ENCODE data around the gene WNT10A.
A peak's percentile ranks its signal among the peaks of the same experiment; 100 is the strongest.

WNT10A gene

GRCh38 chr2:218877331-218877730 lies 3.3 kb upstream of the WNT10A start:
- no peak for DNase-seq (ENCODE audit: low spot score)

GRCh38 chr2:218877891-218878290 lies 2.8 kb upstream of the WNT10A start:
- no peak for DNase-seq (ENCODE audit: low spot score)

GRCh38 chr2:218878486-218878885 lies 2.2 kb upstream of the WNT10A start:
- DNase-seq (ENCODE audit: low spot score): no peak

GRCh38 chr2:218878926-218879761 lies 1.5 kb upstream of the WNT10A start:
- DNase-seq (ENCODE audit: low spot score): no peak

GRCh38 chr2:218879776-218880101 lies 913 bp upstream of the WNT10A start:
- DNase-seq (ENCODE audit: low spot score): no peak

- DNase-seq (ENCODE audit: low spot score): no peak
These were observed 375 bp downstream of the WNT10A start for GRCh38 chr2:218880859-218881594.

- DNase-seq (ENCODE audit: low spot score): no peak
These were observed 1.2 kb downstream of the WNT10A start for GRCh38 chr2:218881744-218882460.

GRCh38 chr2:218882461-218882816 lies 1.8 kb downstream of the WNT10A start:
- no peak for DNase-seq (ENCODE audit: low spot score)

- no peak for DNase-seq (ENCODE audit: low spot score)
These were observed 2.3 kb downstream of the WNT10A start for GRCh38 chr2:218882866-218883366.

GRCh38 chr2:218883491-218884490 lies 3.1 kb downstream of the WNT10A start:
- no peak for DNase-seq (ENCODE audit: low spot score)

GRCh38 chr2:218884519-218884918 lies 3.9 kb downstream of the WNT10A start:
- no peak for DNase-seq (ENCODE audit: low spot score)

GRCh38 chr2:218885981-218886947 lies 5.6 kb downstream of the WNT10A start:
- DNase-seq (ENCODE audit: low spot score): peak; percentile 69

- DNase-seq (ENCODE audit: low spot score): no peak
These were observed 6.4 kb downstream of the WNT10A start for GRCh38 chr2:218887079-218887478.

GRCh38 chr2:218888341-218888740 lies 7.7 kb downstream of the WNT10A start:
- no peak for DNase-seq (ENCODE audit: low spot score)

- no peak for DNase-seq (ENCODE audit: low spot score)
These were observed 9.3 kb downstream of the WNT10A start for GRCh38 chr2:218889937-218890336.

GRCh38 chr2:218890369-218890768 lies 9.7 kb downstream of the WNT10A start:
- DNase-seq (ENCODE audit: low spot score): no peak

- DNase-seq (ENCODE audit: low spot score): no peak
These were observed 10.9 kb downstream of the WNT10A start for GRCh38 chr2:218891275-218892135.

GRCh38 chr2:218892693-218893348 lies 12.2 kb downstream of the WNT10A start:
- no peak for DNase-seq (ENCODE audit: low spot score)
